Measurements from ENCODE around the gene IFT52. TPM values are rescaled to one million over a fixed set of nuclear protein-coding genes. Genes with fewer than 3 reads are reported as not detected.
A peak's percentile ranks its signal among the peaks of the same experiment; 100 is the strongest.

The IFT52 gene
- total RNA-seq, 2 donors from 2014 or later = 12.6 to 19.2 TPM

GRCh38 chr20:43680981-43681380 lies 90.2 kb downstream of the IFT52 start:
- Histone ChIP-seq H3K9ac (ENCODE audit: low read depth in 2 of 2, low read length in 2 of 2) (peak overlapping the region in 1 of 2 donors; percentile 12), H3K36me3 (no peaks in the 10 kb centered on the region), H3K27ac (no peak overlapping the region), H3K27me3 (no peaks in the 10 kb centered on the region), H3K9me3 (no peaks in the 10 kb centered on the region), H3K4me1 (no peaks in the 10 kb centered on the region), H3K4me3 (no peak overlapping the region)
- TF ChIP-seq CTCF (IDR thresholded peaks at IDR 0.05) = no peak
- DNase-seq = no peak
- intact Hi-C loops (cut with DNase I) = no loop called here

GRCh38 chr20:43681468-43681942 lies 90.8 kb downstream of the IFT52 start:
- Histone ChIP-seq H3K4me1 (no peaks in the 10 kb centered on the region), H3K9ac (ENCODE audit: low read depth in 2 of 2, low read length in 2 of 2) (no peak overlapping the region), H3K9me3 (no peaks in the 10 kb centered on the region), H3K4me3 (no peak overlapping the region), H3K36me3 (no peaks in the 10 kb centered on the region), H3K27ac (no peak overlapping the region), H3K27me3 (no peaks in the 10 kb centered on the region)
- no peak for TF ChIP-seq CTCF (IDR thresholded peaks at IDR 0.05)
- intact Hi-C loops (cut with DNase I) = no loop called here
- no peak for DNase-seq

GRCh38 chr20:43681991-43682410 lies 91.3 kb downstream of the IFT52 start:
- DNase-seq = no peak

GRCh38 chr20:43682446-43682845 lies 91.7 kb downstream of the IFT52 start:
- no peak overlapping the region for H3K27ac ChIP-seq
- H3K36me3 ChIP-seq = no peaks in the 10 kb centered on the region
- no peaks in the 10 kb centered on the region for H3K4me1 ChIP-seq
- DNase-seq = no peak
- no peak for TF ChIP-seq CTCF (IDR thresholded peaks at IDR 0.05)
- H3K4me3 ChIP-seq = no peak overlapping the region
- no peaks in the 10 kb centered on the region for H3K27me3 ChIP-seq
- no peak overlapping the region for H3K9ac ChIP-seq (ENCODE audit: low read depth in 2 of 2, low read length in 2 of 2)
- intact Hi-C loops (cut with DNase I) = no loop called here
- no peaks in the 10 kb centered on the region for H3K9me3 ChIP-seq

More at GRCh38 chr20:43681991-43682410, 91.3 kb downstream of the IFT52 start:
- Histone ChIP-seq H3K36me3 (no peaks in the 10 kb centered on the region), H3K9ac (ENCODE audit: low read depth in 2 of 2, low read length in 2 of 2) (no peak overlapping the region), H3K4me1 (no peaks in the 10 kb centered on the region), H3K27me3 (no peaks in the 10 kb centered on the region), H3K4me3 (no peak overlapping the region), H3K27ac (no peak overlapping the region), H3K9me3 (no peaks in the 10 kb centered on the region)
- no peak for TF ChIP-seq CTCF (IDR thresholded peaks at IDR 0.05)
- intact Hi-C loops (cut with DNase I) = no loop called here

GRCh38 chr20:43686820-43687219 lies 96.1 kb downstream of the IFT52 start:
- H3K9me3 ChIP-seq = no peaks in the 10 kb centered on the region
- no peaks in the 10 kb centered on the region for H3K27me3 ChIP-seq
- intact Hi-C loops (cut with DNase I) = no loop called here
- DNase-seq = no peak
- no peaks in the 10 kb centered on the region for H3K36me3 ChIP-seq
- no peak for TF ChIP-seq CTCF (IDR thresholded peaks at IDR 0.05)
- no peak overlapping the region for H3K27ac ChIP-seq
- no peak overlapping the region for H3K9ac ChIP-seq (ENCODE audit: low read depth in 2 of 2, low read length in 2 of 2)
- no peaks in the 10 kb centered on the region for H3K4me1 ChIP-seq
- no peak overlapping the region for H3K4me3 ChIP-seq

All from colonic mucosa (tissue), 4 donors.